KMS-11 (cell line): Measurements from ENCODE around the gene CES3.

Experiments
- H2AFZ ChIP-seq: fragments of 200-600 bp; sonication (generic); 2 replicates; pipeline ENCODE4 v1.6.1; 2016; ENCODE audit warnings: antibody characterized with exemption, mixed run types, low read depth
- H3K27ac ChIP-seq: fragments of 200-600 bp; sonication (generic); 2 replicates; pipeline ENCODE4 v1.6.1; 2016; ENCODE audit warnings: mild to moderate bottlenecking, mixed run types
- H3K27me3 ChIP-seq: fragments of 200-600 bp; sonication (generic); 2 replicates; pipeline ENCODE4 v1.6.1; 2017; ENCODE audit warnings: mild to moderate bottlenecking, low read depth, mixed run types, moderate library complexity; ENCODE audit not compliant: insufficient read depth
- H3K36me3 ChIP-seq: fragments of 200-600 bp; sonication (generic); 2 replicates; pipeline ENCODE4 v1.6.1; 2017; ENCODE audit warnings: mild to moderate bottlenecking, mixed run types; ENCODE audit not compliant: insufficient read depth
- H3K4me1 ChIP-seq: fragments of 200-600 bp; sonication (generic); 2 replicates; pipeline ENCODE4 v1.6.1; 2016; ENCODE audit warnings: mild to moderate bottlenecking, low read depth, mixed run types; ENCODE audit not compliant: poor library complexity, severe bottlenecking
- H3K4me2 ChIP-seq: fragments of 200-600 bp; sonication (generic); 2 replicates; pipeline ENCODE4 v1.7.0; 2016; ENCODE audit warnings: mild to moderate bottlenecking, mixed run types
- H3K4me3 ChIP-seq: fragments of 200-600 bp; sonication (generic); IDR thresholded peaks from 2 replicates; pipeline ENCODE4 v1.6.1; 2017; ENCODE audit warnings: low read depth, low read length, mixed read lengths; ENCODE audit not compliant: insufficient read depth
- H3K79me2 ChIP-seq: fragments of 200-600 bp; sonication (generic); 2 replicates; pipeline ENCODE4 v1.6.1; 2016; ENCODE audit warnings: low read depth, mixed run types; ENCODE audit not compliant: insufficient read depth
- H3K9ac ChIP-seq: fragments of 200-600 bp; sonication (generic); 2 replicates; pipeline ENCODE4 v1.6.1; 2016; ENCODE audit warnings: mild to moderate bottlenecking, mixed run types
- H4K20me1 ChIP-seq: fragments of 200-600 bp; sonication (generic); 2 replicates; pipeline ENCODE4 v1.6.1; 2016; ENCODE audit warnings: mild to moderate bottlenecking, mixed run types; ENCODE audit not compliant: insufficient read depth
- CTCF ChIP-seq: fragments of 200-600 bp; sonication (generic); conservative IDR thresholded peaks from 2 replicates; pipeline ENCODE4 v1.6.1; 2017; ENCODE audit warnings: low read depth, mild to moderate bottlenecking, antibody characterized with exemption, low read length, moderate library complexity, mixed read lengths

Gene CES3

GRCh38 chr16:67023689-67024088 lies 62.6 kb downstream of the CES3 start:
- Histone ChIP-seq H3K79me2 (no peaks in the 10 kb centered on the region), H3K9ac (no peak overlapping the region), H3K36me3 (no peaks in the 10 kb centered on the region), H4K20me1 (no peaks in the 10 kb centered on the region), H2AFZ (no peak overlapping the region), H3K4me1 (peaks cover 18% of the 10 kb centered on the region), H3K4me2 (no peak overlapping the region), H3K27me3 (no peaks in the 10 kb centered on the region), H3K4me3 (no peak overlapping the region), H3K27ac (no peak overlapping the region)
- TF ChIP-seq CTCF = no peak
